GM21515 (cell line): ENCODE measurements around the gene PLIN1.
"Not testable (repeated sequence)": the region's sequence is repeated elsewhere in the genome, so short reads cannot be mapped to it uniquely, and the experiment has no call there.

Source experiments
- ATAC-seq: cut with Tn5 transposase; IDR thresholded peaks from one replicate; pipeline ENCODE4 v1.9.1; 2021; ENCODE audit not compliant: unreplicated experiment

The PLIN1 gene

DNA sequence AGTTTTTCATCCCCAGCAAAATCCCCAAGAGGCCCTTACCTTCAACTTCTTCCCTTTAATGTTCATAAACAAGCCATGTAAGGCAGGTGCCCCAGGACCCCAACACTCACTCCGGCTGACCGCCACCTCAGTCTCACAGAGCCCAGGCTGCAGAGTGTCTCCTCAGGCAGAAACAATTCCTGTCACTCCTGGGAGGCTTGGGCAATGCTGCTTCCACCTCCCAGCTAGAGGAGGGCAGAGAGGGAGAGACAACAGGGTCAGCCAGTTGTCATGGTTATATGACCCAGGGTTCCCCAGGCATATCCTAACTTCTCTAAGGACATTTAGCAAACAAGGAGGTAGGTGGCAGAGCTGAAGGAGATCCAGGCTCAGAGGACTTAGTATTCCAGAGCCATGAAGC lies at the start of gene PLIN1:
PLIN1 (minus strand) TSS at position 156 of the 400 bp plus-strand sequence. CDS start 1,878 bp downstream, outside the sequence.
- no peak for ATAC-seq

GRCh38 chr15:89728254-89728653 lies 49.1 kb upstream of the PLIN1 start:
- ATAC-seq = no peak

GRCh38 chr15:89725064-89725463 lies 45.9 kb upstream of the PLIN1 start:
- no peak for ATAC-seq

DNA sequence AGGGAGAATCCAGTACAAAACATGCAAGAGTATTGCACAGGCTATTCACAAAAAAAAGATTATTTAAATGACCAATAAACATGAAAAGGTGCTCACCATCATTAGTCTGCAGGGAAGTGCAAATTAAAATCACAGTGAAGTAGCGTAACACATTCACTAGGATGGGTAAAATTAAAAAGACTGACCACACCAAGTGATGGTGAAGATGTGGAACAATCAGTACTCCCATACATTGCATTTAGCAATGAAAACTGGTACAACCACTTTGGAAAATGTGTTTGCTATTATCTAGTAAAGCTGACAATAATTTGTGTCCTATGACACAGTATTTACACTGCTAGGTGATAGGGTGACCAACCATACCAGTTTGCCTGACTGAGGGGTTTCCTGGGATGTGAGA lies 45.5 kb upstream of the PLIN1 start:
- ATAC-seq = no peak

GRCh38 chr15:89723031-89723430 lies 43.9 kb upstream of the PLIN1 start:
- no peak for ATAC-seq

DNA sequence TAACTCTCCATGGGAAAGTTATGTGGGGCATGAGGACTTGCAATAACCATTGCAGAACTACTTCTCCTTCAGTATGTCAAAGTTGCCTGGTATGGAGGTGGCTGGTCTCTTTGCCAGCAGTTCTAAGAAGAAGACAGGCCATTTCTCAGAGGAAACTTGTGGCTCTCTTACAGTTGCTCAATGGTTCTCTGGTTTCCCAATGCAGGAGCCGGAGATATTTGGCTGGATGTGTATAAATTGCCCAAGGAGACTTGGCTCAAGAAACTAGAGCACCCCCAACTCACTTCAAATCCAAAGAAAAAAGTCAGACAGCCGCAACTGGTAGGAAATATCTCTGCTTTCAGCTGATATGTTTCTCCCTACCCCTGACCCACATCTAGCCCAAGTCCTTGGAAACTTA lies 35.6 kb upstream of the PLIN1 start:
- ATAC-seq = no peak

GRCh38 chr15:89707577-89707976 lies 28.4 kb upstream of the PLIN1 start:
- no peak for ATAC-seq

DNA sequence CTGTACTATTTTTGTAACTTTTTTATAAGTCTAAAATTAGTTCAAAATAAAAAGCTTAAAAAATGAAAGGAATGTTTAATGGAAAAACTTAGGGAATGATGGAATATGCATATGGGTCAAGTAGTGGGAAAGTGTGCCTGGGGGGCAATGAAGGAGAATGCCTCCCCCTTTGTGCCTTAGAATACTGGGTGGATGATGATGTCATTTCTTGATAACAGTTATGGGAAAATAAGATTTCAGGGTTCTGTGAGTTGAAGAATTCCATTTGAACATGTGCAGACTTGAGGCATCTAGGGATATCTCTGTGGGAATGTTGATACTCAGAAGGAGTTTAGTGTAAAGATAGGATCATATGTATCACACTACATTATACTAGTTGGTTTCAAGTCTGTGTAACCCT lies 25.2 kb upstream of the PLIN1 start:
- ATAC-seq = no peak

- ATAC-seq = no peak
Observed at GRCh38 chr15:89695198-89695597, 16.0 kb upstream of the PLIN1 start.

- ATAC-seq = no peak
Observed at GRCh38 chr15:89693696-89694095, 14.5 kb upstream of the PLIN1 start.

DNA sequence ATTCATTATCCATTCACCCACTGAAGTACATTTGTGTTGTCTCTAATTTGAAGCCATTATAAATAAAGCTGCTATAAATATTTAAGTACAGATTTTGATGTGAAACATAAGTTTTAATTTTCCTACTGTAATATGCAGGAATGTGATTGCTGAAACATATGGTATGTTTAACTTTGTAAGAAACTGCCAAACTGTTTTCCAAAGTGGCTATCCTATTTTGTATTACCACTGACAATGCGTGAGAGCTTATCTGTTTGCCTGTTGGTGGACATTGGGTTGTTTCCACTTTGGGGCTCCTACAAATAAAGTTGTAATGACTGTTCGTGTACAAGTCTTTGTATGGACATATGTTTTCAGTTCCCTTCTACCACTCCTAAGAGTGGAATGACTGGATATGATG lies 13.9 kb upstream of the PLIN1 start:
- no peak for ATAC-seq

DNA sequence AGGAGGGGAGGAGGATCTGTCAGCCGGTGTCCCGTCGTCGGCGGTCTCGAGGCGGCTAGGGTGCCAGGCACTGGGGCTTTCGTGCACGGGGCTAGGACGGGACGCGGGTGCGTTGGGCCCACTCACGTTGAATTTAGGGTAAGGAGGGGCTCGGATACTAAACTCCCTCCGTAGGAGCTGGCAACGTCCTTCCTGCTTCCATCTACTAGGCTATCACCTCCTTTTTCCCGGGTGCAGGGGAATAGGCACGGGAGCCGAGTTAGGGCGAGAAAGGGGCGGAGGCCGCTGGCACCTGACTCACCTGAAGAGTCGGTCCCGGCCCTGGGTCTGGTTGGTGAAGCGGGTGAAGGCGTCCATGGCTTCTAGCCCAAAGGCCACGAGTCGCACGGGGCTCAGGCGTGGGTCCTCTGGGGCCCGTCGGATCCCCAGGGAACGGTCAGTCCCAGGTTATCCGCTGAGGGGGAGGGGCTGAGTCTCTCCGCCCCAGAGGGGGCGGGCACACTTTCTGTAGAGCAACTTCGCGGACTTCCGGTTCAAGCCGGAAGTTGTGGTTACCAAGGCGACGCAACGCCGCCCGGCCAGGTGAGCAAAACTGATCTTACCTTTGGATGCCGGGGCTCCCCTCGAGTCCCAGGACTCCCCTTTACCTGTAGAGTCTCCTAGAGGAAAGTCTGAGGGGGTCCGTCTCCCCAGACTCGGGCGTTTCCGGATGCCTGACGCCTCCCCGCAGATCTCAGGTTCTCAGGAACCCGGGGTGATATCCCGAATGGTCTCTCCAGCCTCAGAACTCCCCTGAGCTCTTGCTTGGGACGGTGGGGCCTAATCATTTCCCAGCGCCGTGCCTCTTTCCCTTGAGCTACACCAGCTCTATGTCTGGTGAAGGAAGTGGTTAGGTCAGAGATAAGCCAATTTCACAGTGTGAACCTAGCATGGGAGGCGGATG lies 11.4 kb upstream of the PLIN1 start, which contains the start of the genes PEX11A and WDR93:
PEX11A (minus strand) TSS at position 479 of the 943 bp plus-strand sequence; CDS start at position 357, 122 bp downstream.
WDR93 (plus strand) TSS at position 536 of the 943 bp plus-strand sequence. CDS start 10,936 bp downstream, outside the sequence.
- ATAC-seq = peak; percentile 86

GRCh38 chr15:89689930-89690275 lies 10.7 kb upstream of the PLIN1 start:
- not testable (repeated sequence) for ATAC-seq

GRCh38 chr15:89686522-89686921 lies 7.4 kb upstream of the PLIN1 start:
- no peak for ATAC-seq

- ATAC-seq = no peak
Observed at GRCh38 chr15:89685995-89686394, 6.8 kb upstream of the PLIN1 start.

- no peak for ATAC-seq
Observed at GRCh38 chr15:89681146-89681545, 2.0 kb upstream of the PLIN1 start.

- ATAC-seq = no peak
Observed at GRCh38 chr15:89680282-89680873, 1.2 kb upstream of the PLIN1 start.

DNA sequence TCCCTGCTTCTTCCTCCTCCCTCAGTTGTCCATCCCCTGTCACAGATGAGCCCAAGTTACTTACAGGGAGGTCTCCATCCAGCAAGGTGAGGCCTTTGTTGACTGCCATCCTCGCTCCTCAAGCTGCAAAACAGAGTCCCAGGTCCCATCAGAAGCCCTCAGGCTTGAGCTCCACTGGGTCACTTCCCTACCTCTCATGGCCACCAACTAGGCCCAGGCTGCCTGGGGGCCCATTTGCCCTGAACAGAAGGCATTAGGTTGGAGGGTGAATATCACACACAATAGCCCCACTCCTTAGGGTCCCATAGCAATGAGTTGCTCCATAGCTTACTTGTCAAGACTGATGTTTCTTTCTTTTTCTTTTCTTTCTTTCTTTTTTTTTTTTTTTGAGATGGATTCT lies 1.8 kb downstream of the PLIN1 start:
- ATAC-seq = no peak

DNA sequence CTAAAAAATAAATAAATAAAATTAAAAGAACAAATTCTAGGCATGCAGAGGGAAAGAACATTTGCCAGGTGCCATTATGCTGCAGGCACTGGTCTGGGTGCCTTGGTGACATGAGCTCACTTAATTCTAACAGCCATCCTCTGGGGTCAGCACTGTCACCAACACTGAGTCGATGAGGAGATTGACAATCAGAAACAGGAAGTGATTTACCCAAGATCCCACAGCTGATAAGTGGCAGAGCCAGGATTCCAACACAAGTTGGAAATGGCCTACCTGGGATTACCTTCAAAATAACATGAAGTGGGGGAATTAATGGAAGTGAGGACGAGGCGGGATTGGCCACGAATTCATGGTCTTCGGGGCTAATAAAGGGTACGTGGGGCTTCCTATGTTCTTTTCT lies 3.6 kb downstream of the PLIN1 start:
- ATAC-seq = no peak

DNA sequence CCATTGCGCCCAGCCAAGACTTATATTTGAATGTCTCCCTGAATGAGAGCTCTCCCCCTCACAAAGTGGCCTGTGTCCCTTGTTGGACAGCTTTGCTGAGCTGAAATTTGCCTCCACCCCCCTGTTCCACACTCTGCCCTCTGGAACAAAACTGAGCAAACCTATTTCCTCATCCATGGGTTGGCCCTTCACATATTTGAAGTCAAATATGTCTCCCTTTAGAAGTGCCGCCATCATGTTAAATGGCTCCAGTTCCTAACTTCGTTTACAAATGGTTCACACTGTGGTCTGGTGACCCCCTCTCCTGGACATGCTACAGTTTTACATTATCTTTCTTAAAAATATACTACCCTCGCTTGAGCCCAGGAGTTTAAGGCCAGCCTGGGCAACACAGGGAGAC lies 4.6 kb downstream of the PLIN1 start:
- ATAC-seq = no peak

GRCh38 chr15:89673165-89673512 lies 6.0 kb downstream of the PLIN1 start:
- ATAC-seq = no peak
